ENCODE results near the gene ZNF3. TPM values are rescaled to one million over a fixed set of nuclear protein-coding genes. Genes with fewer than 3 reads are reported as not detected.

The ZNF3 gene
- total and polyA plus RNA-seq, 9 of the 15 experiments (the other 6 are each of a cell fraction or from before 2014, with no cell fraction given): 30.0 to 64.9 (median 51.5) TPM

DNA sequence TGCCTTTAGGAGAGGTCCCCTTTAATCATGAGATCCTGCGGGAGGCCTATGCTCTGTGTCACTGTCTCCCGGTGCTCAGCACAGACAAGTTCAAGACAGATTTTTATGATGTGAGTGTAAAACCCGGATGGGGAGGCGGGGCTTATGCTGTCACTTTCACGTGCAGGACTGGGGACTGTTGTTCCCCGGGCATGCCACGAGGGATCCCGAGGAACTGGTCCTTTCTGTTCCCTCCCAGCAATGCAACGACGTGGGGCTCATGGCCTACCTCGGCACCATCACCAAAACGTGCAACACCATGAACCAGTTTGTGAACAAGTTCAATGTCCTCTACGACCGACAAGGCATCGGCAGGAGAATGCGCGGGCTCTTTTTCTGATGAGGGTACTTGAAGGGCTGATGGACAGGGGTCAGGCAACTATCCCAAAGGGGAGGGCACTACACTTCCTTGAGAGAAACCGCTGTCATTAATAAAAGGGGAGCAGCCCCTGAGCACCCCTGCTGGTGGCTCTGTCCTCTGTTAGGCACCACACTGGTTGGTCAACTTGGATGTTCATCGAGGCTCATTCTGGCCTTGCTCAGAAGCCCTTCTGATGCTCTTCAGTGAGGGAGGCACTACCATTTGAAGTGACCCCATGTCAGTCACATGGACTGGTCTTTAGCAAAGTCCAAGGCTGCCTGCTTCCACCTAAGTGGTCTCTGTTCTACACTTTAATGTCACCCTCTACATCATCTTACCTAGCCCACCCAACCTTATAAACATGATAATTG lies 10.1 kb upstream of the ZNF3 start:
- in situ Hi-C loops (cut with MboI): no loop called here
- TF ChIP-seq POLR2AphosphoS5 (IDR thresholded peaks at IDR 0.05; ENCODE audit: control insufficient read depth, insufficient read depth, low read depth, low read length) (peak; percentile 93; the same call in 1 of the 2 replicates), ZNF444 (CRISPR knock-in tag; IDR thresholded peaks at IDR 0.05) (0 out of 2 replicates have a peak, but pooled peaks have one; percentile 36), NFIX (CRISPR knock-in tag; IDR thresholded peaks at IDR 0.05; ENCODE audit: low read depth) (no peak), ZBTB7A (IDR thresholded peaks at IDR 0.05; ENCODE audit: borderline replicate concordance, control insufficient read depth, low read depth, low read length) (peak; percentile 4; the same call in 1 of the 2 replicates), ZNF316 (IDR thresholded peaks at IDR 0.05) (no peak), CHD2 (IDR thresholded peaks at IDR 0.05; ENCODE audit: low read depth, low read length) (peak; percentile 20; the same call in 1 of the 2 replicates), RCOR1 (IDR thresholded peaks at IDR 0.05; ENCODE audit: borderline replicate concordance in 1 of 2, low read depth in 2 of 2, low read length in 2 of 2) (no peak), THRB (CRISPR knock-in tag; conservative IDR thresholded peaks at IDR 0.05) (peak; percentile 16; the same call in 1 of the 2 replicates), TAF7 (tag; IDR thresholded peaks at IDR 0.05) (no peak), PHTF2 (CRISPR knock-in tag; IDR thresholded peaks at IDR 0.05) (no peak), SMC3 (conservative IDR thresholded peaks at IDR 0.05; ENCODE audit: insufficient read depth, low read depth, low read length) (no peak), RBBP5 (IDR thresholded peaks at IDR 0.05; ENCODE audit: borderline replicate concordance, insufficient read depth, low read length, poor library complexity, severe bottlenecking) (no peak), SMAD4 (CRISPR knock-in tag; conservative IDR thresholded peaks at IDR 0.05) (no peak), ZNF76 (CRISPR knock-in tag; IDR thresholded peaks at IDR 0.05; ENCODE audit: borderline replicate concordance) (no peak), FOXA1 (IDR thresholded peaks at IDR 0.05; ENCODE audit: borderline replicate concordance) (no peak), POLR2AphosphoS2 (IDR thresholded peaks at IDR 0.05; ENCODE audit: low read length) (peak; percentile 89; the same call in 1 of the 2 replicates), SMARCC2 (IDR thresholded peaks at IDR 0.05; ENCODE audit: low read depth) (no peak), PRPF4 (IDR thresholded peaks at IDR 0.05; ENCODE audit: insufficient read depth, low read depth, low read length, poor library complexity, severe bottlenecking) (no peak), SREBF1 (IDR thresholded peaks at IDR 0.05; ENCODE audit: borderline replicate concordance, low read depth, low read length) (no peak), LEF1 (IDR thresholded peaks at IDR 0.05) (no peak)

More for the DNA sequence above, 10.1 kb upstream of the ZNF3 start:
- 68% methylated on average over 19 of the region's 19 CpGs for WGBS (ENCODE audit: insufficient coverage, low coverage, missing lambda C conversion rate)
- Histone ChIP-seq H3K27ac (ENCODE audit: extremely low read depth, low read depth, low read length) (peak overlapping the region; percentile 36; the same call in 1 of the 3 replicates), H2AFZ (ENCODE audit: low read depth, low read length) (no peak overlapping the region), H3K9ac (ENCODE audit: insufficient read depth in 1 of 2, low read depth in 2 of 2, low read length in 2 of 2) (no peak overlapping the region), H3K9me1 (ENCODE audit: control insufficient read depth, insufficient read depth, low read length) (no peaks in the 10 kb centered on the region), H3K36me3 (ENCODE audit: control insufficient read depth, insufficient read depth, low read length) (peaks cover 68% of the 10 kb centered on the region), H3K9me3 (replicated peaks; ENCODE audit: control insufficient read depth, insufficient read depth, low read depth, low read length) (no peaks in the 10 kb centered on the region), H3K4me2 (ENCODE audit: insufficient read depth, low read length) (no peak overlapping the region; the same call in 1 of the 2 replicates), H3K79me2 (ENCODE audit: control insufficient read depth, insufficient read depth, low read length) (peaks cover 27% of the 10 kb centered on the region), H4K20me1 (replicated peaks; ENCODE audit: control insufficient read depth, insufficient read depth, low read length) (peaks cover 29% of the 10 kb centered on the region), H3K27me3 (ENCODE audit: control insufficient read depth in 2 of 2, insufficient read depth in 2 of 2, low read length in 2 of 2) (no peaks in the 10 kb centered on the region), H3K4me1 (replicated peaks in 1 of 2; ENCODE audit: control insufficient read depth in 2 of 2, insufficient read depth in 2 of 2, low read length in 2 of 2) (peaks cover 23 to 32% of the 10 kb centered on the region in 2 experiments), H3K4me3 (no peak overlapping the region)
- DNase-seq (ENCODE audit: extremely low read depth in 1 of 4, low spot score in 3 of 4) (peak in 3 of 4 experiments; percentile 42 to 57 (median 47)), ATAC-seq (peak; percentile 58), FAIRE-seq (no peak)
- no TSS peak for BruUV-seq (replicated peaks)
- intact Hi-C loops (cut with micrococcal nuclease): no loop called here
- ChIA-PET CTCF (ENCODE audit: low intra/inter-chr PET ratio) (no interaction called here), POLR2A (interaction anchor here (0.8 to 7.9 kb wide), 4 partner anchors 9 to 69 kb away, joined by 3 to 115 read pairs (median 12); partner anchors contain the start of genes AP4M1 and MCM7)
